K562 (cell line): Measurements from ENCODE around the gene E2F3.

Experiments used
- BACH1 ChIP-seq: fragments of 200-800 bp; sonication (Bioruptor generic); IDR thresholded peaks from 2 replicates; pipeline ENCODE4 v1.6.1; 2016; ENCODE audit warnings: missing genetic modification characterization, missing compliant biosample characterization
- EP300 ChIP-seq: IDR thresholded peaks from 2 replicates; pipeline ENCODE4 v1.6.1; 2012; ENCODE audit warnings: low read length, improper control_type of control experiment
- GTF2F1 ChIP-seq: IDR thresholded peaks from 2 replicates; pipeline ENCODE4 v1.6.1; 2011; ENCODE audit warnings: low read depth, low read length, improper control_type of control experiment
- POLR2AphosphoS5 ChIP-seq: IDR thresholded peaks from 2 replicates; pipeline ENCODE4 v1.6.1; 2011; ENCODE audit warnings: mild to moderate bottlenecking, low read depth, low read length, moderate library complexity; ENCODE audit not compliant: control insufficient read depth, insufficient read depth
- POLR3A ChIP-seq: IDR thresholded peaks from 2 replicates; pipeline ENCODE4 v1.6.1; 2011; ENCODE audit warnings: borderline replicate concordance, mild to moderate bottlenecking, moderate library complexity; ENCODE audit not compliant: insufficient read length, insufficient read depth; ENCODE audit errors: extremely low read depth
- U2AF1 ChIP-seq: fragments of 200-400 bp; formaldehyde crosslinking; optimal IDR thresholded peaks from 2 replicates; pipeline ENCODE3; 2017; ENCODE audit warnings: mild to moderate bottlenecking, low read depth, low read length, moderate library complexity
- ZC3H4 ChIP-seq: sonication (generic); formaldehyde crosslinking; IDR thresholded peaks from 2 replicates; pipeline ENCODE4 v1.9.0; 2021; ENCODE audit warnings: missing genetic modification reagents, borderline replicate concordance
- ZNF23 ChIP-seq: fragments of 250-450 bp; sonication (Bioruptor Pico); IDR thresholded peaks from 2 replicates; pipeline ENCODE4 v1.4.0; 2020; ENCODE audit warnings: mild to moderate bottlenecking
- ZNF561 ChIP-seq: fragments of 450-650 bp; formaldehyde crosslinking; conservative IDR thresholded peaks from 2 replicates; pipeline ENCODE4 v1.4.0; 2020; ENCODE audit warnings: mild to moderate bottlenecking, moderate library complexity
- TF ChIP-seq, protein P1 (sequence below), 2 experiments: fragments of 450-650 bp; formaldehyde crosslinking in 1 of 2; IDR thresholded peaks; 2 replicates each; pipeline versions ENCODE4 v1.4.0 to v1.6.1; 2014 to 2020; ENCODE audit warnings: mild to moderate bottlenecking in 2 of 2, borderline replicate concordance in 1 of 2, low read depth in 1 of 2
- TF ChIP-seq, protein P2 (sequence below), 3 experiments: IDR thresholded peaks in 2 of 3; conservative IDR thresholded peaks in 1 of 3; 2 replicates each; pipeline ENCODE4 v1.5.1; 2011 to 2012; ENCODE audit warnings: low read length in 3 of 3, mild to moderate bottlenecking in 3 of 3, control low read depth in 2 of 3, improper control_type of control experiment in 1 of 3, inconsistent platforms in 1 of 3, low read depth in 1 of 3, mixed read lengths in 1 of 3, moderate library complexity in 1 of 3; ENCODE audit not compliant: insufficient read depth in 2 of 3
- TF ChIP-seq, protein P3 (sequence below): fragments of 250-450 bp; sonication (Bioruptor Pico); IDR thresholded peaks from 2 replicates; pipeline ENCODE4 v1.5.0; 2020; ENCODE audit warnings: mild to moderate bottlenecking, borderline replicate concordance

DNA sequence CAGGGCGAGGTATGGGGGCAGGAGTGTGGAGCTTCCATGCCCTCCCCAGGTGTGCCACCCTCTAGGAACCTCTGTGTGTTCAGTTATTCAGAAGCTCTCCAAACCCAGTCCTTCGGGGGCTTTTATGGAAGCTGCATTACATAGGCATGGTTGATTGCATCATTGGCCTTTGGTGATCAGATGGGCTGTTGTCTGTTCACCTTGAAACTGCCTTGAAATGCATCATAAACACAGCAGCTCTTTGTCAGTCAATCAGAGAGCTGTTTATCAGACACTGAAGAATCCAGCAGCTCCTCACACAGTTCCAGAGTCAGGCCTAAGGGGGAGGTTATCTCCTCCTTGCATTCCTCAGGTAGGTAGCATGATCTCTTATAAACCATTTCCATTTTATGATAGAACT lies 62.4 kb downstream of the E2F3 start:
- TF ChIP-seq BACH1 (tag) (no peak), POLR3A (no peak), POLR2AphosphoS5 (no peak), ZNF23 (CRISPR knock-in tag) (no peak), ZNF561 (CRISPR knock-in tag) (no peak), U2AF1 (no peak), EP300 (no peak), ZC3H4 (CRISPR knock-in tag) (no peak), GTF2F1 (no peak)
- TF ChIP-seq, protein P1, sequence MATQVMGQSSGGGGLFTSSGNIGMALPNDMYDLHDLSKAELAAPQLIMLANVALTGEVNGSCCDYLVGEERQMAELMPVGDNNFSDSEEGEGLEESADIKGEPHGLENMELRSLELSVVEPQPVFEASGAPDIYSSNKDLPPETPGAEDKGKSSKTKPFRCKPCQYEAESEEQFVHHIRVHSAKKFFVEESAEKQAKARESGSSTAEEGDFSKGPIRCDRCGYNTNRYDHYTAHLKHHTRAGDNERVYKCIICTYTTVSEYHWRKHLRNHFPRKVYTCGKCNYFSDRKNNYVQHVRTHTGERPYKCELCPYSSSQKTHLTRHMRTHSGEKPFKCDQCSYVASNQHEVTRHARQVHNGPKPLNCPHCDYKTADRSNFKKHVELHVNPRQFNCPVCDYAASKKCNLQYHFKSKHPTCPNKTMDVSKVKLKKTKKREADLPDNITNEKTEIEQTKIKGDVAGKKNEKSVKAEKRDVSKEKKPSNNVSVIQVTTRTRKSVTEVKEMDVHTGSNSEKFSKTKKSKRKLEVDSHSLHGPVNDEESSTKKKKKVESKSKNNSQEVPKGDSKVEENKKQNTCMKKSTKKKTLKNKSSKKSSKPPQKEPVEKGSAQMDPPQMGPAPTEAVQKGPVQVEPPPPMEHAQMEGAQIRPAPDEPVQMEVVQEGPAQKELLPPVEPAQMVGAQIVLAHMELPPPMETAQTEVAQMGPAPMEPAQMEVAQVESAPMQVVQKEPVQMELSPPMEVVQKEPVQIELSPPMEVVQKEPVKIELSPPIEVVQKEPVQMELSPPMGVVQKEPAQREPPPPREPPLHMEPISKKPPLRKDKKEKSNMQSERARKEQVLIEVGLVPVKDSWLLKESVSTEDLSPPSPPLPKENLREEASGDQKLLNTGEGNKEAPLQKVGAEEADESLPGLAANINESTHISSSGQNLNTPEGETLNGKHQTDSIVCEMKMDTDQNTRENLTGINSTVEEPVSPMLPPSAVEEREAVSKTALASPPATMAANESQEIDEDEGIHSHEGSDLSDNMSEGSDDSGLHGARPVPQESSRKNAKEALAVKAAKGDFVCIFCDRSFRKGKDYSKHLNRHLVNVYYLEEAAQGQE (IDR thresholded peaks at IDR 0.05; ENCODE audit: borderline replicate concordance), result no peak
- TF ChIP-seq, protein P1 (CRISPR knock-in tag; IDR thresholded peaks at IDR 0.05; ENCODE audit: low read depth), result no peak
- TF ChIP-seq, protein P2, sequence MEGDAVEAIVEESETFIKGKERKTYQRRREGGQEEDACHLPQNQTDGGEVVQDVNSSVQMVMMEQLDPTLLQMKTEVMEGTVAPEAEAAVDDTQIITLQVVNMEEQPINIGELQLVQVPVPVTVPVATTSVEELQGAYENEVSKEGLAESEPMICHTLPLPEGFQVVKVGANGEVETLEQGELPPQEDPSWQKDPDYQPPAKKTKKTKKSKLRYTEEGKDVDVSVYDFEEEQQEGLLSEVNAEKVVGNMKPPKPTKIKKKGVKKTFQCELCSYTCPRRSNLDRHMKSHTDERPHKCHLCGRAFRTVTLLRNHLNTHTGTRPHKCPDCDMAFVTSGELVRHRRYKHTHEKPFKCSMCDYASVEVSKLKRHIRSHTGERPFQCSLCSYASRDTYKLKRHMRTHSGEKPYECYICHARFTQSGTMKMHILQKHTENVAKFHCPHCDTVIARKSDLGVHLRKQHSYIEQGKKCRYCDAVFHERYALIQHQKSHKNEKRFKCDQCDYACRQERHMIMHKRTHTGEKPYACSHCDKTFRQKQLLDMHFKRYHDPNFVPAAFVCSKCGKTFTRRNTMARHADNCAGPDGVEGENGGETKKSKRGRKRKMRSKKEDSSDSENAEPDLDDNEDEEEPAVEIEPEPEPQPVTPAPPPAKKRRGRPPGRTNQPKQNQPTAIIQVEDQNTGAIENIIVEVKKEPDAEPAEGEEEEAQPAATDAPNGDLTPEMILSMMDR (IDR thresholded peaks at IDR 0.05 in 2 of 3, conservative IDR thresholded peaks at IDR 0.05 in 1 of 3; ENCODE audit: insufficient read depth in 2 of 3, low read depth in 1 of 3, low read length in 3 of 3), result no peak
- TF ChIP-seq, protein P3, sequence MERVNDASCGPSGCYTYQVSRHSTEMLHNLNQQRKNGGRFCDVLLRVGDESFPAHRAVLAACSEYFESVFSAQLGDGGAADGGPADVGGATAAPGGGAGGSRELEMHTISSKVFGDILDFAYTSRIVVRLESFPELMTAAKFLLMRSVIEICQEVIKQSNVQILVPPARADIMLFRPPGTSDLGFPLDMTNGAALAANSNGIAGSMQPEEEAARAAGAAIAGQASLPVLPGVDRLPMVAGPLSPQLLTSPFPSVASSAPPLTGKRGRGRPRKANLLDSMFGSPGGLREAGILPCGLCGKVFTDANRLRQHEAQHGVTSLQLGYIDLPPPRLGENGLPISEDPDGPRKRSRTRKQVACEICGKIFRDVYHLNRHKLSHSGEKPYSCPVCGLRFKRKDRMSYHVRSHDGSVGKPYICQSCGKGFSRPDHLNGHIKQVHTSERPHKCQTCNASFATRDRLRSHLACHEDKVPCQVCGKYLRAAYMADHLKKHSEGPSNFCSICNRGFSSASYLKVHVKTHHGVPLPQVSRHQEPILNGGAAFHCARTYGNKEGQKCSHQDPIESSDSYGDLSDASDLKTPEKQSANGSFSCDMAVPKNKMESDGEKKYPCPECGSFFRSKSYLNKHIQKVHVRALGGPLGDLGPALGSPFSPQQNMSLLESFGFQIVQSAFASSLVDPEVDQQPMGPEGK, result no peak
